ENCODE data around the gene KCNH6.

GRCh38 chr17:63552211-63552610 is 29.1 kb downstream of the KCNH6 start:
- no peak for TF ChIP-seq EP300 (IDR thresholded peaks at IDR 0.05)
- TF ChIP-seq CTCF (IDR thresholded peaks at IDR 0.05) = no peak
